HEK293T (cell line): ENCODE results near the gene MYLK3.

Experiments
- CTCF ChIA-PET: fragments of 350-600 bp; formaldehyde crosslinking; extraction: SDS; loops from one replicate; lab custom pipeline; 2021; ENCODE audit warnings: antibody characterized with exemption, inconsistent platforms; lab: Yijun Ruan, JAX
- POLR2A ChIA-PET: fragments of 350-600 bp; formaldehyde crosslinking; extraction: SDS; loops from one replicate; lab custom pipeline; 2020; ENCODE audit warnings: antibody characterized with exemption, inconsistent platforms; lab: Yijun Ruan, JAX
- DNase-seq: peaks from one replicate; pipeline ENCODE4 v3.0.0; 2012; ENCODE audit warnings: mixed read lengths; ENCODE audit errors: extremely low spot score
- ARNT ChIP-seq: fragments of 450-650 bp; IDR thresholded peaks from 2 replicates; pipeline ENCODE4 v1.6.1; 2017; ENCODE audit warnings: mild to moderate bottlenecking
- BHLHE40 ChIP-seq: fragments of 450-650 bp; IDR thresholded peaks from 2 replicates; pipeline ENCODE4 v1.6.1; 2016; ENCODE audit warnings: mild to moderate bottlenecking, moderate library complexity, borderline replicate concordance
- CTBP1 ChIP-seq: fragments of 450-650 bp; IDR thresholded peaks from 2 replicates; pipeline ENCODE4 v1.6.1; 2016; ENCODE audit warnings: borderline replicate concordance
- ELF4 ChIP-seq: fragments of 450-650 bp; IDR thresholded peaks from 2 replicates; pipeline ENCODE4 v1.6.1; 2017; ENCODE audit warnings: antibody characterized with exemption
- FOXA1 ChIP-seq: fragments of 450-650 bp; IDR thresholded peaks from 2 replicates; pipeline ENCODE4 v1.6.1; 2016; ENCODE audit warnings: mild to moderate bottlenecking
- FOXK2 ChIP-seq: fragments of 450-650 bp; IDR thresholded peaks from 2 replicates; pipeline ENCODE4 v1.6.1; 2016; ENCODE audit warnings: mild to moderate bottlenecking
- FOXM1 ChIP-seq: fragments of 450-650 bp; IDR thresholded peaks from 2 replicates; pipeline ENCODE4 v1.6.1; 2017; ENCODE audit warnings: mild to moderate bottlenecking, borderline replicate concordance
- HDGF ChIP-seq: fragments of 450-650 bp; IDR thresholded peaks from 2 replicates; pipeline ENCODE4 v1.6.1; 2017; ENCODE audit warnings: antibody characterized with exemption, borderline replicate concordance
- L3MBTL2 ChIP-seq: fragments of 450-650 bp; conservative IDR thresholded peaks from 2 replicates; pipeline ENCODE4 v1.6.1; 2016; ENCODE audit warnings: mild to moderate bottlenecking
- LEF1 ChIP-seq: fragments of 450-650 bp; IDR thresholded peaks from 2 replicates; pipeline ENCODE4 v1.6.1; 2017; ENCODE audit warnings: mild to moderate bottlenecking, borderline replicate concordance
- NFRKB ChIP-seq: fragments of 450-650 bp; IDR thresholded peaks from 2 replicates; pipeline ENCODE4 v1.6.1; 2016; ENCODE audit warnings: mild to moderate bottlenecking, moderate library complexity
- SP1 ChIP-seq: fragments of 450-650 bp; IDR thresholded peaks from 2 replicates; pipeline ENCODE4 v1.6.1; 2017
- SUZ12 ChIP-seq: fragments of 450-650 bp; IDR thresholded peaks from 2 replicates; pipeline ENCODE4 v1.6.1; 2016; ENCODE audit warnings: mild to moderate bottlenecking
- TARDBP ChIP-seq: fragments of 450-650 bp; IDR thresholded peaks from 2 replicates; pipeline ENCODE4 v1.6.1; 2016
- ZNF384 ChIP-seq: fragments of 450-650 bp; IDR thresholded peaks from 2 replicates; pipeline ENCODE4 v1.6.1; 2016
- TF ChIP-seq, protein P1 (sequence below): fragments of 450-650 bp; IDR thresholded peaks from 2 replicates; pipeline ENCODE4 v1.6.1; 2016

Gene MYLK3

DNA sequence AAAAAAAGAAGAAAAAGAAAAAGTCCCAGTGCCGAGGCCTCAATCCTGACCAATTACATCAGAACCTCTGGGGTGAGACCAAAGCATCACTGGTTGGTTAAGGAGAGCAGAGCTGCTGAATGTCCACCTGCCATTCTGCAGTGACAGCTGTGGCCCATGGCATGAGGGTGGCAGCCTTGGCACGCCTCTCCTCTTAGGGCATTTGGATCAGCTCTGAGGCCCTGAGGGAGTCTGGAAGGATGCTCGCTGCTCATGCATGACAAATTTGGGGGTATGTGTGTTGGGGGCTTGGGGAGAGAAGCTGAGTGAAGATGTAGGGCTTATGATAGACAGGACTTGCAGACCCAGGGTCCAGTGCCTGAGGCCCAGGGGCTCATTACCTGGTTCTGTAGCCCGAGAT is 26.3 kb downstream of the MYLK3 start:
- POLR2A ChIA-PET: no interaction called here
- CTCF ChIA-PET: no interaction called here
- no peak for DNase-seq
- no peak for TF ChIP-seq BHLHE40
- TF ChIP-seq, protein P1, sequence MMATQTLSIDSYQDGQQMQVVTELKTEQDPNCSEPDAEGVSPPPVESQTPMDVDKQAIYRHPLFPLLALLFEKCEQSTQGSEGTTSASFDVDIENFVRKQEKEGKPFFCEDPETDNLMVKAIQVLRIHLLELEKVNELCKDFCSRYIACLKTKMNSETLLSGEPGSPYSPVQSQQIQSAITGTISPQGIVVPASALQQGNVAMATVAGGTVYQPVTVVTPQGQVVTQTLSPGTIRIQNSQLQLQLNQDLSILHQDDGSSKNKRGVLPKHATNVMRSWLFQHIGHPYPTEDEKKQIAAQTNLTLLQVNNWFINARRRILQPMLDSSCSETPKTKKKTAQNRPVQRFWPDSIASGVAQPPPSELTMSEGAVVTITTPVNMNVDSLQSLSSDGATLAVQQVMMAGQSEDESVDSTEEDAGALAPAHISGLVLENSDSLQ: no peak
- no peak for TF ChIP-seq SP1
- TF ChIP-seq NFRKB: no peak
- no peak for TF ChIP-seq HDGF
- TF ChIP-seq SUZ12: no peak
- TF ChIP-seq FOXA1: no peak
- TF ChIP-seq TARDBP: no peak
- no peak for TF ChIP-seq ELF4
- no peak for TF ChIP-seq ARNT
- TF ChIP-seq LEF1: no peak
- no peak for TF ChIP-seq FOXK2
- no peak for TF ChIP-seq L3MBTL2
- no peak for TF ChIP-seq CTBP1

DNA sequence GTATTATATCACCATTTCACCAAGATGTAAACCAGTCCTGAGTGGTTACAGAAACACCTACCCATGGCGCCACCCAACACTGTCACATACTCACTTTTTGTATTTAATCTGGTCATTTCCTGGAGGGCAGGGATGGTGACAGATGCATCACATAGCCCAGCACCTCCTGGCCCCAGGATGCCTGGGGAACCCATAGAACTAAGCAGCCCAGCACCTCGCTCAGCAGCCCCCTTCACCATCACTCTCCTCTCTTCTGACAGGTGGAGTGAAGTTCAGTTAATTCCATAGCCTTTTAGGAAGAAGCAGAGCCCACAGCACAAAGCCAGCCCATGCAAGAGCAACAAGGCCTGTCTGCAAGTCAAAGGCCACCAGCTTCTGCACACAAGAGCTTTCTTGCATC is 27.5 kb downstream of the MYLK3 start:
- POLR2A ChIA-PET: no interaction called here
- CTCF ChIA-PET: no interaction called here
- TF ChIP-seq SP1 (no peak), ELF4 (no peak), ARNT (no peak), LEF1 (no peak), BHLHE40 (no peak), NFRKB (no peak), SUZ12 (no peak), CTBP1 (no peak), ZNF384 (no peak), FOXM1 (no peak), TARDBP (no peak), FOXK2 (no peak), FOXA1 (no peak), L3MBTL2 (no peak), HDGF (no peak)
- TF ChIP-seq, protein P1: no peak
- DNase-seq: no peak

DNA sequence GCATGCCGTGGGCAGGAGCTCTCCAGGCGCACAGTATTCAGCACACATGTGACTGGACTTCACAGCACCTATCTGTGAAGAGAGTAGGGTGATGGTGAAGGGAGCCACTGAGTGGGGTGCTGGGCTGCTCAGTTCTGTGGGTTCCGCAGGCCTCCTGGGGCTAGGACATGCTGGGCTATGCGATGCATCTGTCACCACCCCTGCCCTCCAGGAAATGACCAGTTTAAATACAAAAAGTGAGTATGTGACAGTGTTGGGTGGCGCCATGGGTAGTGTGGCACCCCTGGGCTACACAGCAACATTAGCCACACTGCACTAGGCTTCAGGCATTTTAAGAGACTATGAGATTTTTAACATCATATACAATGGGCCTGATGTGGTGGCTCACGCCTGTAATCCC is 28.6 kb downstream of the MYLK3 start:
- DNase-seq: no peak
- POLR2A ChIA-PET: no interaction called here
- CTCF ChIA-PET: no interaction called here
- TF ChIP-seq SP1 (no peak), TARDBP (no peak), ZNF384 (no peak), LEF1 (no peak), FOXA1 (no peak), FOXK2 (no peak), L3MBTL2 (no peak), FOXM1 (no peak), CTBP1 (no peak), SUZ12 (no peak), BHLHE40 (no peak), HDGF (no peak)
- TF ChIP-seq, protein P1: no peak

DNA sequence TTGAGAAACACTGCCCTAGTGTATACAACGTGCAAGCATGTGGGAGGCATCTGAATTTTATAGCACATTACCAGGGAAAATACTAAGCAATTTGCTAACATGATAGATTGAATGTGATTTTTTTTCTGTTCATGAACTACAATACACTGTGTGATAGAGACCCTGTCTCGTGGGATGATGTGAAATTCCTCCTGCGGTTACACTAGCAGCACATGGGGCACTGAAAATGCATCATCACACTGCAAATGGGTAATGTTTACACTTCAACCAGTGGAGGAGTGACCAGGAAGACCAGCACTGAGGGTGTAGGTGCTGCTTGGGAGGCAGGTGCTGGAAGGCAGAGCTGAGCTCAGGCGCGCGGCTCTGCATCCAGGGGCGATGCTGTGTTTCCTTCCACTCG is 29.9 kb downstream of the MYLK3 start:
- no peak for DNase-seq
- POLR2A ChIA-PET: no interaction called here
- TF ChIP-seq SUZ12 (no peak), FOXK2 (no peak)
- TF ChIP-seq, protein P1: no peak
- CTCF ChIA-PET: no interaction called here

DNA sequence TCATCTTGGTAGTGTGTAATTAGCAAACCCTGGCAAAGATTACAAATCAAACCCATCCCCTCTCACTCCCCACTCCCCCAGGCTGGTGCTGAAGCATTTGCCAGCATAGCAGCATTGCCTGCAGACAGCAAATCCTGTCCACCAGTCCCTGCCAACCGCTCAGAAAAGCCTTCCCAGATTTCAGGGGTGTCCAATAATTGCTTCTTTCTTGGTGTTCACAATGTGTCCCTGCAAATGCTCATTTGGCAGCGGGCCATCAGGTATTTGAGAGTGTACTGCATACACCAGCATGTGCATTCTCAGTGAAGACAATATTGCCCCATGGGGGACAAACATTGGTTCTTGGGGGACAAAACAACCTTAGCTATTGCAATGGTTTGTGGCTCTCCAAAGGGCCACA is 30.5 kb downstream of the MYLK3 start:
- ChIA-PET CTCF (no interaction called here), POLR2A (no interaction called here)
- DNase-seq: no peak
- no peak for TF ChIP-seq ZNF384
- no peak for TF ChIP-seq HDGF
- no peak for TF ChIP-seq SUZ12
- TF ChIP-seq L3MBTL2: no peak
- no peak for TF ChIP-seq BHLHE40
- TF ChIP-seq ARNT: no peak
- no peak for TF ChIP-seq SP1
- no peak for TF ChIP-seq LEF1
- no peak for TF ChIP-seq ELF4
- TF ChIP-seq TARDBP: no peak
- no peak for TF ChIP-seq FOXK2
- no peak for TF ChIP-seq FOXM1
- no peak for TF ChIP-seq NFRKB

DNA sequence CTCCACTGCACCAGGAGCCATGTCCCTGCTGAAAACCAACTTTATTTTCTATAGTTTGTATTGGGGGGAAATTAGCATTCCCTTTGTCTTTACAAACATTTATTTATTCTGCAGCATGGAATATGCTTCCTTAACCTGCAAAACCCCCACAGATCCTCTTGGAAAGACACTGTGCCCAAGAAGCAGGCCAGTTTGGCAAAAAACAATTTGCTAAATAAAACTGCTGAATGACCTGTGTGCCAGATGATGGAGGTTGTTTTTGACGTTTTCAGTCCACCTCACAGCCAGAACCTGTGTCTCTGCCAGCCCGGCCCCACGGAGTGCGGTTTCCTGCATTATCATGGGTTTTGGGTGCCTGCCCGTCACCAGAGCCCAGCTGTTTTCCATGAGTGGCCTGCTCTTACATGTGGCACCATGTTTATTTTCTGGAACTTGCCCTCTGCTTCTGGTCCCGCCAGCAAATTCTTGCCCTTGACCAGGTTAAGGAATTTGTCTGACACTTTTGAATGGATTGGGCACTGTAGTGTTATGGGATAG is 32.3 kb downstream of the MYLK3 start:
- DNase-seq: no peak
- ChIA-PET POLR2A (no interaction called here), CTCF (no interaction called here)
- TF ChIP-seq HDGF (no peak), L3MBTL2 (no peak), ELF4 (no peak), FOXM1 (no peak), ZNF384 (no peak), FOXK2 (no peak), ARNT (no peak), TARDBP (no peak), NFRKB (no peak), SP1 (no peak), LEF1 (no peak), FOXA1 (no peak)
